H1 (cell line): ENCODE results near the gene MPPED2. TPM values are rescaled to one million over a fixed set of nuclear protein-coding genes. Genes with fewer than 3 reads are reported as not detected.

Source experiments
- SUZ12 ChIP-seq: fragments of 200-600 bp; sonication (generic); IDR thresholded peaks from 2 replicates; pipeline ENCODE4 v1.6.1; 2012; ENCODE audit warnings: mild to moderate bottlenecking, inconsistent platforms, low read length, moderate library complexity, mixed read lengths
- polyA plus RNA-seq, 7 experiments: library from polyadenylated mRNA; depleted of rRNA in 3 of 7; stranded (reverse) in 5 of 7; unstranded in 2 of 7; fragments of >200 nt in 5 of 7; fragments of 200-250 nt in 2 of 7; gene quantifications; 1 replicate in 5 of 7; 2 replicates in 1 of 7; 4 replicates in 1 of 7; pipeline versions ENCODE4 v1.2.1 to v1.2.3, GENCODE V29; 2011 to 2013; ENCODE audit warnings: missing spikeins in 2 of 7, mixed read lengths in 2 of 7
- total RNA-seq: library from RNA; stranded (reverse); fragmentation: NEBNext Ultra II Directional; extraction: Animal tissue kit (Norgen Biotek cat#: 25700); gene quantifications from 2 replicates; pipeline ENCODE4 v1.2.1, GENCODE V29; 2021

MPPED2 gene
- total and polyA plus RNA-seq, 2 of the 8 experiments (the other 6 are each of a cell fraction or from before 2014, with no cell fraction given) = 1.3 to 3.5 TPM

DNA sequence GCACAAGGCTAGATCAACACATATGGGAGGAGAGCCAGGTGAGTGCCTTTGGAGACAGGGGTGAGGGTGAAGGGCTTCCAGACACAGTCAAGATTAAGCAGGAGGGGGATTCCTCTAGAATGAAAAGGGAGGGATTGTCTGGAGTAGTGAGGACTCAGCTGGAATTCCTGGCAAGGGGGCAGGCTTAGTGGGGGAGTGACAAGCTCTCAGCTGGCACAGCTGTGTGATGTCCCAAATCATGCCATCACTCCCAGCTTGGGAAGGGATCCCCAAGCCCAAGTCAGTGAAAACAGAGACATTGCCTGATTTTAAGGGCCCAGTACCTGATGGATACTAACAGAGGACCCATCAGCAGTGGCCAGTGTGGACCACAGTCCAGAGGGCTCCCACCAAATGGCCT lies 119.0 kb downstream of the MPPED2 start (continued):
- TF ChIP-seq SUZ12 = no peak
- TF ChIP-seq, all 59 proteins: peak for 0
